PC-9 (cell line): ENCODE results near the gene ATP8B2. TPM values are rescaled to one million over a fixed set of nuclear protein-coding genes. Genes with fewer than 3 reads are reported as not detected.
A peak's percentile ranks its signal among the peaks of the same experiment; 100 is the strongest.

Source experiments
- BruUV-seq: library from RNA; stranded (reverse); fragments of 400-500 nt; replicated peaks from 2 replicates; lab custom pipeline; 2021; lab: Mats Ljungman, UMichigan
- CTCF ChIA-PET: fragments of 300-600 bp; sonication (Branson Sonifier 250); formaldehyde crosslinking; loops from one replicate; lab custom pipeline; 2022; ENCODE audit warnings: antibody characterized with exemption; lab: Charles Lee
- POLR2A ChIA-PET: fragments of 300-600 bp; sonication (Branson Sonifier 250); formaldehyde crosslinking; loops from one replicate; lab custom pipeline; 2022; ENCODE audit warnings: antibody characterized with exemption; ENCODE audit not compliant: unreplicated experiment; lab: Charles Lee
- DNase-seq, 2 experiments: peaks; one replicate each; pipeline versions ENCODE4 v3.0.0 to v3.0.0-alpha.2; 2015 to 2022; ENCODE audit warnings: mixed read lengths in 1 of 2
- H2AFZ ChIP-seq: fragments of 200-600 bp; sonication (generic); 2 replicates; pipeline ENCODE4 v1.8.1; 2017; ENCODE audit warnings: antibody characterized with exemption
- H3F3A ChIP-seq: fragments of 200-600 bp; sonication (generic); 2 replicates; pipeline ENCODE4 v1.8.1; 2017; ENCODE audit warnings: antibody characterized with exemption, mild to moderate bottlenecking, low read depth; ENCODE audit not compliant: insufficient read depth
- H3K27ac ChIP-seq: fragments of 200-600 bp; sonication (generic); 2 replicates; pipeline ENCODE4 v1.6.1; 2016; ENCODE audit warnings: mixed run types
- H3K27me3 ChIP-seq: fragments of 200-600 bp; sonication (generic); 2 replicates; pipeline ENCODE4 v1.6.1; 2016; ENCODE audit warnings: low read depth, mixed run types; ENCODE audit not compliant: insufficient read depth
- H3K36me3 ChIP-seq: fragments of 200-600 bp; sonication (generic); 2 replicates; pipeline ENCODE4 v1.6.1; 2016; ENCODE audit warnings: low read depth, mixed run types
- H3K4me1 ChIP-seq: fragments of 200-600 bp; sonication (generic); replicated peaks from 2 replicates; pipeline ENCODE4 v1.6.1; 2016; ENCODE audit warnings: mixed run types; ENCODE audit not compliant: insufficient read depth
- H3K4me2 ChIP-seq: fragments of 200-600 bp; sonication (generic); 2 replicates; pipeline ENCODE4 v1.6.1; 2017; ENCODE audit warnings: mixed run types
- H3K4me3 ChIP-seq: fragments of 200-600 bp; sonication (generic); 2 replicates; pipeline ENCODE4 v1.6.1; 2016; ENCODE audit warnings: mixed run types
- H3K79me2 ChIP-seq: fragments of 200-600 bp; sonication (generic); 2 replicates; pipeline ENCODE4 v1.6.1; 2017; ENCODE audit warnings: low read depth, mixed run types
- H3K9me2 ChIP-seq: fragments of 200-600 bp; sonication (generic); 2 replicates; pipeline ENCODE4 v1.8.1; 2017; ENCODE audit warnings: mild to moderate bottlenecking; ENCODE audit not compliant: insufficient read depth
- H3K9me3 ChIP-seq: fragments of 200-600 bp; sonication (generic); 2 replicates; pipeline ENCODE4 v1.8.1; 2016; ENCODE audit warnings: low read depth; ENCODE audit not compliant: insufficient read depth
- H4K20me1 ChIP-seq: fragments of 200-600 bp; sonication (generic); 2 replicates; pipeline ENCODE4 v1.8.1; 2017; ENCODE audit not compliant: insufficient read depth
- CTCF ChIP-seq: fragments of 200-600 bp; sonication (generic); conservative IDR thresholded peaks from 2 replicates; pipeline ENCODE4 v1.6.1; 2017; ENCODE audit warnings: mixed run types, antibody characterized with exemption, mild to moderate bottlenecking, moderate library complexity
- EZH2 ChIP-seq: fragments of 200-600 bp; sonication (generic); IDR thresholded peaks from 2 replicates; pipeline ENCODE4 v1.8.0; 2017; ENCODE audit warnings: antibody characterized with exemption, low read depth
- intact Hi-C: fragments of 100-400 bp; cut with micrococcal nuclease; formaldehyde crosslinking; loops from one replicate; pipeline ENCODE4 v1.10.0; 2022; ENCODE audit not compliant: unreplicated experiment
- total RNA-seq: library from RNA; stranded (reverse); gene quantifications from 2 replicates; pipeline ENCODE4 v1.2.3, GENCODE V29; 2021

The ATP8B2 gene
- total RNA-seq, 1 experiment from 2014 or later: 0.07 TPM

GRCh38 chr1:154346276-154346917 lies 21.1 kb downstream of the ATP8B2 start:
- Histone ChIP-seq H3F3A (no peaks in the 10 kb centered on the region; the same call in 1 of the 2 replicates), H2AFZ (no peak overlapping the region), H3K9me3 (no peaks in the 10 kb centered on the region), H3K36me3 (no peaks in the 10 kb centered on the region), H3K27ac (no peak overlapping the region), H3K79me2 (no peaks in the 10 kb centered on the region), H3K9me2 (no peaks in the 10 kb centered on the region), H3K27me3 (peaks cover 28% of the 10 kb centered on the region), H3K4me1 (no peaks in the 10 kb centered on the region), H4K20me1 (no peaks in the 10 kb centered on the region), H3K4me2 (no peak overlapping the region), H3K4me3 (no peak overlapping the region)
- POLR2A ChIA-PET: no interaction called here
- CTCF ChIA-PET: no interaction called here
- intact Hi-C loops: no loop called here
- TF ChIP-seq EZH2 (no peak), CTCF (no peak)
- DNase-seq: no peak
- BruUV-seq: no TSS peak

GRCh38 chr1:154347961-154348360 lies 22.6 kb downstream of the ATP8B2 start:
- intact Hi-C loops: loop anchor here (2.0 kb wide), 1 partner anchor 131 kb away; no protein-coding TSS in a partner anchor
- Histone ChIP-seq H3K9me3 (no peaks in the 10 kb centered on the region), H4K20me1 (no peaks in the 10 kb centered on the region), H3K9me2 (no peaks in the 10 kb centered on the region), H3K4me3 (no peak overlapping the region), H3K4me1 (no peaks in the 10 kb centered on the region), H3K4me2 (no peak overlapping the region), H3K79me2 (no peaks in the 10 kb centered on the region), H3K27ac (no peak overlapping the region), H2AFZ (no peak overlapping the region), H3F3A (no peaks in the 10 kb centered on the region), H3K27me3 (peaks cover 34% of the 10 kb centered on the region), H3K36me3 (no peaks in the 10 kb centered on the region)
- no peak for DNase-seq
- no TSS peak for BruUV-seq
- no peak for TF ChIP-seq CTCF
- TF ChIP-seq EZH2: no peak
- ChIA-PET CTCF (interaction anchor here (0.6 kb wide), 1 partner anchor 95 kb away, joined by 10 read pairs; no protein-coding TSS in a partner anchor), POLR2A (interaction anchor here (0.5 kb wide), 1 partner anchor 13 kb away, joined by 4 read pairs; no protein-coding TSS in a partner anchor)

GRCh38 chr1:154348429-154349076 lies 23.2 kb downstream of the ATP8B2 start:
- no TSS peak for BruUV-seq
- TF ChIP-seq EZH2 (no peak), CTCF (peak; percentile 29; the same call in 1 of the 2 replicates)

More at GRCh38 chr1:154348429-154349076, 23.2 kb downstream of the ATP8B2 start:
- no peak overlapping the region for H2AFZ ChIP-seq
- no peaks in the 10 kb centered on the region for H3K36me3 ChIP-seq
- peaks cover 35% of the 10 kb centered on the region for H3K27me3 ChIP-seq
- H4K20me1 ChIP-seq: no peaks in the 10 kb centered on the region
- H3F3A ChIP-seq: no peaks in the 10 kb centered on the region
- peak in 1 of 2 experiments; percentile 23 for DNase-seq
- ChIA-PET CTCF (no interaction called here), POLR2A (interaction anchor here (0.5 to 0.7 kb wide), 2 partner anchors 13 to 159 kb away, joined by 4 read pairs; no protein-coding TSS in a partner anchor)
- no peak overlapping the region for H3K27ac ChIP-seq
- no peaks in the 10 kb centered on the region for H3K9me2 ChIP-seq
- intact Hi-C loops: loop anchor here (2.0 kb wide), 1 partner anchor 130 kb away; no protein-coding TSS in a partner anchor
- no peaks in the 10 kb centered on the region for H3K79me2 ChIP-seq
- H3K4me2 ChIP-seq: no peak overlapping the region
- no peak overlapping the region for H3K4me3 ChIP-seq
- H3K9me3 ChIP-seq: no peaks in the 10 kb centered on the region
- no peaks in the 10 kb centered on the region for H3K4me1 ChIP-seq
